HepG2 (cell line): Measurements from ENCODE around the gene PA2G4. TPM values are rescaled to one million over a fixed set of nuclear protein-coding genes. Genes with fewer than 3 reads are reported as not detected.

Source experiments
- CBX1 ChIP-seq: IDR thresholded peaks from one replicate; pipeline ENCODE4 v1.6.1; 2016; ENCODE audit warnings: antibody characterized with exemption, low read depth
- CHD4 ChIP-seq: fragments of 200-600 bp; sonication (generic); IDR thresholded peaks from 2 replicates; pipeline ENCODE4 v1.7.0; 2017; ENCODE audit warnings: mild to moderate bottlenecking, low read length, borderline replicate concordance
- ETV5 ChIP-seq: IDR thresholded peaks from 2 replicates; pipeline ENCODE4 v1.6.1; 2018; ENCODE audit warnings: missing biosample characterization, missing genetic modification reagents, inconsistent platforms, borderline replicate concordance
- FOXA1 ChIP-seq, 2 experiments: fragments of 450-650 bp in 1 of 2; sonication (generic) in 1 of 2; formaldehyde crosslinking in 1 of 2; IDR thresholded peaks; 2 replicates each; pipeline versions ENCODE4 v1.4.0 to v1.6.1; 2016 to 2020; ENCODE audit warnings: missing genetic modification reagents in 1 of 2
- HNF4A ChIP-seq: sonication (generic); formaldehyde crosslinking; IDR thresholded peaks from 2 replicates; pipeline ENCODE4 v1.4.0; 2020; ENCODE audit warnings: missing genetic modification reagents
- ISL2 ChIP-seq: sonication (generic); formaldehyde crosslinking; IDR thresholded peaks from 2 replicates; pipeline ENCODE4 v1.5.0; 2020; ENCODE audit warnings: missing genetic modification reagents
- LCORL ChIP-seq, 2 experiments: fragments of 450-650 bp in 1 of 2; sonication (generic) in 1 of 2; formaldehyde crosslinking in 1 of 2; IDR thresholded peaks; 2 replicates each; pipeline versions ENCODE4 v1.5.0 to v1.6.1; 2017 to 2020; ENCODE audit warnings: antibody characterized with exemption in 1 of 2, missing genetic modification reagents in 1 of 2
- MED1 ChIP-seq: sonication (generic); formaldehyde crosslinking; IDR thresholded peaks from 2 replicates; pipeline ENCODE4 v1.4.0; 2020; ENCODE audit warnings: missing genetic modification reagents
- PAX8 ChIP-seq: sonication (generic); formaldehyde crosslinking; IDR thresholded peaks from 2 replicates; pipeline ENCODE4 v1.8.0; 2022; ENCODE audit warnings: mild to moderate bottlenecking, missing genetic modification reagents, borderline replicate concordance
- PBX3 ChIP-seq: sonication (generic); formaldehyde crosslinking; IDR thresholded peaks from 2 replicates; pipeline ENCODE4 v1.8.1; 2023; ENCODE audit warnings: missing genetic modification reagents, inconsistent platforms, borderline replicate concordance
- RAD21 ChIP-seq: fragments of 450-650 bp; formaldehyde crosslinking; IDR thresholded peaks from 2 replicates; pipeline ENCODE4 v1.5.0; 2020; ENCODE audit warnings: mild to moderate bottlenecking
- REPIN1 ChIP-seq: sonication (generic); formaldehyde crosslinking; IDR thresholded peaks from 2 replicates; pipeline ENCODE4 v1.8.0; 2022; ENCODE audit warnings: missing genetic modification reagents, low read depth, mild to moderate bottlenecking, borderline replicate concordance
- SMC3 ChIP-seq: IDR thresholded peaks from 2 replicates; pipeline ENCODE4 v1.6.1; 2011; ENCODE audit warnings: low read length, improper control_type of control experiment
- TBX2 ChIP-seq: sonication (generic); formaldehyde crosslinking; IDR thresholded peaks from 2 replicates; pipeline ENCODE4 v1.5.0; 2020; ENCODE audit warnings: missing genetic modification reagents, mild to moderate bottlenecking, borderline replicate concordance
- XRCC5 ChIP-seq: fragments of 200-400 bp; formaldehyde crosslinking; optimal IDR thresholded peaks from 2 replicates; pipeline ENCODE3; 2017; ENCODE audit warnings: mild to moderate bottlenecking, low read length
- ZBTB44 ChIP-seq: sonication (generic); formaldehyde crosslinking; IDR thresholded peaks from 2 replicates; pipeline ENCODE4 v1.4.0; 2020; ENCODE audit warnings: missing genetic modification reagents
- ZBTB7B ChIP-seq: sonication (generic); formaldehyde crosslinking; IDR thresholded peaks from 2 replicates; pipeline ENCODE4 v1.4.0; 2020; ENCODE audit warnings: missing genetic modification reagents
- ZNF142 ChIP-seq: sonication (generic); formaldehyde crosslinking; IDR thresholded peaks from 2 replicates; pipeline ENCODE4 v1.4.0; 2020; ENCODE audit warnings: missing genetic modification reagents
- ZNF263 ChIP-seq: sonication (generic); formaldehyde crosslinking; IDR thresholded peaks from 2 replicates; pipeline ENCODE4 v1.4.0; 2020; ENCODE audit warnings: missing genetic modification reagents
- ZNF382 ChIP-seq: sonication (generic); formaldehyde crosslinking; IDR thresholded peaks from 2 replicates; pipeline ENCODE4 v1.5.0; 2020; ENCODE audit warnings: missing genetic modification reagents, mild to moderate bottlenecking, borderline replicate concordance
- ZNF768 ChIP-seq: sonication (generic); formaldehyde crosslinking; IDR thresholded peaks from 2 replicates; pipeline ENCODE4 v1.4.0; 2020; ENCODE audit warnings: missing genetic modification reagents
- ZNF878 ChIP-seq: sonication (generic); formaldehyde crosslinking; IDR thresholded peaks from 2 replicates; pipeline ENCODE4 v1.8.1; 2023; ENCODE audit warnings: mild to moderate bottlenecking, missing genetic modification reagents, moderate library complexity
- polyA plus RNA-seq, 8 experiments: library from polyadenylated mRNA; depleted of rRNA in 3 of 8; stranded (reverse) in 7 of 8; unstranded in 1 of 8; fragments of >200 nt; fragmentation: Illumina TruSeq in 4 of 8; extraction: Trizol in 4 of 8; gene quantifications; 2 replicates each; pipeline versions ENCODE4 v1.2.1 to v1.2.3, GENCODE V29; 2011 to 2016; ENCODE audit warnings: low read depth in 4 of 8, missing spikeins in 1 of 8, mixed read lengths in 1 of 8; ENCODE audit not compliant: insufficient read depth in 1 of 8
- total RNA-seq, 5 experiments: library from RNA; depleted of rRNA; stranded (reverse); fragments of >200 nt; fragmentation: Illumina TruSeq; extraction: Trizol; gene quantifications; 2 replicates each; pipeline ENCODE4 v1.2.3, GENCODE V29; 2016; ENCODE audit warnings: low read depth in 1 of 5

PA2G4 gene
- total and polyA plus RNA-seq, 2 of the 13 experiments (the other 11 are each of a cell fraction or from before 2014, with no cell fraction given), result 147 to 240 TPM

GRCh38 chr12:56151672-56152131 lies 47.3 kb downstream of the PA2G4 start (continued):
- TF ChIP-seq ZNF142 (CRISPR knock-in tag) (0 out of 2 replicates have a peak, but pooled peaks have one; percentile 73), ZBTB44 (CRISPR knock-in tag) (no peak), HNF4A (CRISPR knock-in tag) (no peak), ZNF382 (CRISPR knock-in tag) (no peak), FOXA1 (IDR thresholded peaks at IDR 0.05) (no peak), FOXA1 (CRISPR knock-in tag; IDR thresholded peaks at IDR 0.05) (peak; percentile 65), TBX2 (CRISPR knock-in tag) (0 out of 2 replicates have a peak, but pooled peaks have one; percentile 1), LCORL (IDR thresholded peaks at IDR 0.05) (no peak), LCORL (CRISPR knock-in tag; IDR thresholded peaks at IDR 0.05) (0 out of 2 replicates have a peak, but pooled peaks have one; percentile 9), SMC3 (0 out of 2 replicates have a peak, but pooled peaks have one; percentile 4), ISL2 (0 out of 2 replicates have a peak, but pooled peaks have one; percentile 6), PAX8 (CRISPR knock-in tag) (no peak), ETV5 (CRISPR knock-in tag) (peak; percentile 14; the same call in 1 of the 2 replicates), ZBTB7B (peak; percentile 64; the same call in 1 of the 2 replicates), ZNF768 (CRISPR knock-in tag) (0 out of 2 replicates have a peak, but pooled peaks have one; percentile 17), PBX3 (0 out of 2 replicates have a peak, but pooled peaks have one; percentile 26), ZNF878 (CRISPR knock-in tag) (no peak), CBX1 (no peak), CHD4 (peak; percentile 8; the same call in 1 of the 2 replicates), ZNF263 (CRISPR knock-in tag) (0 out of 2 replicates have a peak, but pooled peaks have one; percentile 30), MED1 (CRISPR knock-in tag) (peak; percentile 48; the same call in 1 of the 2 replicates), REPIN1 (peak; percentile 65; the same call in 1 of the 2 replicates), XRCC5 (peak; percentile 83), RAD21 (CRISPR knock-in tag) (0 out of 2 replicates have a peak, but pooled peaks have one; percentile 29)
